Activated naive CD4-positive, alpha-beta T cell treated with Interleukin-2 at 50 U/mL for 16 hours (primary cell): Measurements from ENCODE around the gene ZDHHC7.
"Not testable (repeated sequence)": the region's sequence is repeated elsewhere in the genome, so short reads cannot be mapped to it uniquely, and the experiment has no call there.

ENCODE experiments used
- DNase-seq: peaks from one replicate; pipeline ENCODE4 v3.0.0-alpha.2; 2020

Gene ZDHHC7

GRCh38 chr16:85010931-85011845, at the start of gene ZDHHC7:
ZDHHC7 (minus strand) TSS chr16:85011535; CDS start chr16:84990618, 20,917 bp downstream.
- peak; percentile 85 for DNase-seq

GRCh38 chr16:85058909-85059308, 47.6 kb upstream of the ZDHHC7 start:
- DNase-seq = no peak

DNA sequence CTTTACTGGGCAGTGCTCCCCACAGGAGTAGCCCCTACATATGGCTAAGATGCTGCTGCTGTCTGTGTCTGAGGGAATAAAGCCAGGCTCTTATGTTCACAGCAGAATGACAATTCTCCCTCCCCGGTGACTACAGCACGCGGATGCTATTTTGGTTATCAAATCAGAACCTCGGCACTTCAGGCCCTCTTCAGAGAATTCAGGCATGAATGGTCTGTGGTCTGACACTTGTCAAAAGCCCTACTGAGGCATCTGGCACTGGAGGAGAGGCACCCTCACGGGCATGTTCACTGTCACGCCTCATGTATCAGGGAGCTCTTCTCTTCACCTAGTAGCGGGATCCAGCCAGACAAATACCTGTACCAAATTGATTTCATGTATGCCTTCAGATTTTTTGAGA, 46.6 kb upstream of the ZDHHC7 start:
- DNase-seq = no peak

GRCh38 chr16:85057212-85057889, 46.0 kb upstream of the ZDHHC7 start:
- DNase-seq = no peak

GRCh38 chr16:85056211-85056748, 44.9 kb upstream of the ZDHHC7 start:
- no peak for DNase-seq

- peak; percentile 67 for DNase-seq
Measured at GRCh38 chr16:85055493-85056210, 44.3 kb upstream of the ZDHHC7 start.

- no peak for DNase-seq
Measured at GRCh38 chr16:85054948-85055492, 43.7 kb upstream of the ZDHHC7 start.

DNA sequence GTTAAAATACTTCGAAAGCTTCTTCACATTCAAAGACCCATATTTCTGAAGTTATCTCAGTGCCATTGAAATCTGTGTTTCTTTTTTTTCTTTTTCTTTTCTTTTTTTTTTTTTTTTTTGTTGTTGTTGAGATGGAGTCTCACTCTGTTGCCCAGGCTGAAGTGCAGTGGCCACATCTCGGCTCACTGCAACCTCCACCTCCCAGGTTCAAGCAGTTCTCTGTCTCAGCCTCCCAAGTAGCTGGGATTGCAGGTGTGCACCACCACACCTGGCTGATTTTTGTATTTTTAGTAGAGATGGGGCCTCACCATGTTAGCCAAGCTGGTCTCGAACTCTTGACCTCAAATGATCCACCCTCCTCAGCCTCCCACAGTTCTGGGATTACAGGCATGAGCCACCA, 43.0 kb upstream of the ZDHHC7 start:
- DNase-seq = not testable (repeated sequence)

- DNase-seq = no peak
Measured at GRCh38 chr16:85052536-85052935, 41.2 kb upstream of the ZDHHC7 start.

DNA sequence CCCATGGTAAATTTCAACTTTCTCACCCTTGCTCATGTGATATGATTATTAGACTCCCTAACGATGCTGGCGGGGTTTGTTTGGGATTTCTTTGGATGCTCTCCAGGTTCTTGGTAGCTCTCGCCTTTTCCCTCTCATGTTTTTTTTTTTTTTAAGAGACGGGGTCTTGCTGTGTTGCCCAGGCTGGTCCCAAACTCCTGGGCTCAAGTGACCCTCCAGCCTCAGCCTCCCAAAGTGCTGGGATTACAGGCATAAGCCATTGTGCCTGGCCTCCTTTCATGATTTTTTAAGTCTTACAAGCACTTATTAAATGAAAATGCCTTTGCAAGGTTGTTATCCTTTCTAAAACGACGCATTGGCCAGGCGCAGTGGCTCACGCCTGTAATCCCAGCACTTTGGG, 40.3 kb upstream of the ZDHHC7 start:
- no peak for DNase-seq

- DNase-seq = no peak
Measured at GRCh38 chr16:85051067-85051581, 39.8 kb upstream of the ZDHHC7 start.

GRCh38 chr16:85049706-85050305, 38.5 kb upstream of the ZDHHC7 start:
- no peak for DNase-seq

GRCh38 chr16:85048921-85049562, 37.7 kb upstream of the ZDHHC7 start:
- no peak for DNase-seq

GRCh38 chr16:85047867-85048455, 36.6 kb upstream of the ZDHHC7 start:
- DNase-seq = no peak

- no peak for DNase-seq
Measured at GRCh38 chr16:85046931-85047866, 35.9 kb upstream of the ZDHHC7 start.

- DNase-seq = no peak
Measured at GRCh38 chr16:85046472-85046916, 35.2 kb upstream of the ZDHHC7 start.

GRCh38 chr16:85045641-85046471, 34.5 kb upstream of the ZDHHC7 start:
- no peak for DNase-seq

DNA sequence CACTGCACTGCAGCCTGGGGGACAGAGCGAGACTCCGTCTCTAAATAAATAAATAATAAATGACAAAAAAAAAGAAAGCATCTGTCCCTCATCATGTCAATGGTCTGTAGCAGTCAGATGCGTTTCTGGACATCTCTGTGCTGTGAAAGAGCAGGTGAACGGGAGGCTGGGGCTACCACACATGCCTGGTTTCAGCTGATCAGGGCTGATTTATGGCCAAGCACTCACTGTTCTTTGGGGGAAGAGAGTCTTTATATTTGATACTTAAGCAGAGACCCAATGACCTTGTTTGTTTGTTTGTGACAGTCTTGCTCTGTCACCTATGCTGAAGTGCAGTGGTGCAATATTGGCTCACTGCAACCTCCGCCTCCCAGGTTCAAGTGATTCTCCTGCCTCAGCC, 33.7 kb upstream of the ZDHHC7 start:
- DNase-seq = no peak

DNA sequence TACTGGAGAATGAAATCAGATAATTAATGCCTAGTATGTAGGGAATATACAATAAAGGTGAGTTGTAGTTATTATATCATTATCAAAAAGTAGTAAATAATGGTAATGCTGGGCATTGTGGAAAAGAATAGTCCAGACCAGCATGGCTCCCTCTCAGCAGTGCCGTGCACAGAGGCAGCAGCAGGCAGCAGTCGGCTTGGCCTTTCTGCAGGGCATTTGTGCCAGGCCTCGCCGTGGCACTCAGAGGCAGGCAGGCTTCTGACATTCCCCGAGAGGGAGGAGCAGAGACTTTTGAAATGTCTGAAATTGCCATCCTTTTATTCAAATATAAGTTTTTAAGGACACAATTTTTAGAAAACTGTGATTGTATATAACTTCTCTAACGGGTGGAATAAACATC, 31.3 kb upstream of the ZDHHC7 start:
- no peak for DNase-seq
